ENCODE measurements around the gene PRKCE.

PRKCE gene

DNA sequence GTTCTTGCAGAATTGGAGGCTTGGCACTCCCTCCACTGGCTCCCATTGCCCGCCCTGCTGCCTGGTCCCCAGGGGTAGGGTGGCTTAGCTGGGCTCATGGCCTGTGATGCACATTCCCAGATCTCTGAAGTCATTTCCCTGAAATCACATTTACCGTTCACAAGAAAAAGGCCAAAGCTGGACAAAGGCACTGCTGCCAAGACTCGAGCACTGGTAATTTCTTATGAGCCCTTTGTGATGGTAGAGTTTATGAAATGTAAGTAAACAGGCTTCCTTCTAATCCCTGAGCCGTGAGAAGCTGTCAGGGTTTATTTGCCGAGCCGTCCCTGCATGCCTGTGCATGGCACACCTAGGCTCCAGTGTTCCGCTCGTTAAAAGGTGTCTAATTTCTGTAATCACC, 398.6 kb downstream of the PRKCE start:
- no peak for DNase-seq (ENCODE audit: low read depth)

DNA sequence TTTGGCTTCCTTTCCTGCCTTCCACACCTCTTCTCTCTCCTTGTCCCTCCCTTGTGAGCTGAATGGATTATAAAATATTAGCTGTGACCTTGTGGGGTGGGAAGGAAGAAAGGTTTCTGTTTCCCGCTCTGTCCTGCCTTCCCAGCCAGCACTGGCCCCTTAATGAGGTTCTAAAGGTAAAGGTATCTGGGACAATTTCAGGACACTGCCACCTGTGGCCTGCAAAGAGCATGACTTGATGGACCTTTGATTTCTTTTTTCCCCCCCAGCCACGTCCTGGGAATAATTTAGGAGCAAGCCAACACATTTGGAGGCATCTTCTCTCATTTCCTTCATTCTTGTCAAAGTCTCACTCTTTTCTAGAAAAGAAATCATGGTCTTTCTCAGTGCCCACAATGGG, 399.0 kb downstream of the PRKCE start:
- DNase-seq (ENCODE audit: low read depth): no peak

DNA sequence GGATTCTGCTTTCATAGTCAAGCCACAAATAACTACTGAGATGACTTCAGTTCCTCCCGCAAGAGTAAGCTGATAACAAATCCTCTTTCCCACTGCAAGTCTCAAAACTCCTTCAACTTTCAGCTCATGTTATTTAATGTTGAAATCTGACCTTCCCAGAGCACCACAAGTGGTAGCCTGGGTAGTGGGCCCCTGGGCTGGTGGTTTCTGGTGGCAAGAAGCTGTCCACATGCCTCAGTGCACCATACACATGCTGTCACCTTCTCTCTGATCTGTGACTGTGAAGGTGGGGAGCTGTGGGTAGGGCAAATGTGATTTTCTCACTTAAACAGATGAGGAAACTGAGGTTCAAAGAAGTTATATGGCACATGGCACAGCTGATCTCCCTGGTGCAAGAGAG, 399.6 kb downstream of the PRKCE start:
- no peak for DNase-seq (ENCODE audit: low read depth)

DNA sequence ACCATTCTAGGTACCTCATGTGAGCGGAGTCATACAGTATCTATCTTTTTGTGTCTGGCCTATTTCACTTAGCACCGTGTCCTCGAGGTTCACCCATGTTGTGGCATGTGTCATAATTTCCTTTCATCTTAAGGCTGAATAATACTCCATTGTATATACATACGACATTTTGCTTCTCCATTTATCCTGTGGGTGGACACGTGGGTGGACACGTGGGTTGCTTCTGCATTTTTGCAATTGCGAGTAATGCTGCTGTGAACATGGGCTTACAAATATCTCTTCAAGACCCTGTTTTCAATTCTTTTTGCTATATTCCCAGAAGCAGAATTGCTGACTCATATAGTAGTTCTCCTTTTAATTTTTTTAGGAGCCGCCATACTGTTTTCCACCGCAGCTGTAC, 402.1 kb downstream of the PRKCE start:
- no peak for DNase-seq (ENCODE audit: low read depth)

DNA sequence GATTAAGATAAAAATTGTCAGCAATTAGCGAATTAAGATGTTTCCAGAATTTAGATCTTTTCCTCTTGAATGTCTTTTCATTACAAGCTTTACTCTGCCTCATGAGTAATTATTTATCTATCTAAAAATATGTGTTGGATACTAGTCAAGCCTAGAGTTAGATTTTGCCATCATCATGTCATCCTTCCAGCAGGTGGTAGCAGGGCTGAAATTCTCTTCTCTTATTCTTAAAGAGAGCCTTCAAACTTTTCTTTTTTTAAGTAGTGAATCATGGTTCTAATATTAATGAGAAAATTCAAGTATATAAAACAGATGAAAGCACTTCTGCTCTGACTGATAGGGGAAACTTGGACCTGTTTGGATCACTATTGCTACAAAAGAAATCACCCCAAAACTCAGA, 405.1 kb downstream of the PRKCE start:
- DNase-seq (ENCODE audit: low read depth): no peak

DNA sequence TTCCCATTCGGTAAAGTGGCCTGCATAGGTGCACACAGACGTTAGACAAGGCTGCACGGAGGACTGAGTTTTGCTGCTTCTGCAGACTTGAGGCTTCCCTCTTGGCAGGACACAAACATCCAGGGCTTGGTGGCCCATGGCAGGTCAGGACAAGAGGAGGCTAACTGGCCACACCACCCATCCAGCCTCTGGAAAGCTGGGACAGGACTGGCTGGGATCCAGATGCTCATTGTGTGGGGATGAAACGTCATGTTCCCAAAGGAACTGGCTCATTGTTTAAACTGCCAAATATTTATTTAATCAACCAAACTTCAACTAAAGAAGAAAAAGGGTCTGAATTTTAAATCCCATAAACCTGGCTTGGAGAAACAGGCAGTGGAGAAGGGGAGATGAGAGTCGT, 406.7 kb downstream of the PRKCE start:
- no peak for DNase-seq (ENCODE audit: low read depth)

DNA sequence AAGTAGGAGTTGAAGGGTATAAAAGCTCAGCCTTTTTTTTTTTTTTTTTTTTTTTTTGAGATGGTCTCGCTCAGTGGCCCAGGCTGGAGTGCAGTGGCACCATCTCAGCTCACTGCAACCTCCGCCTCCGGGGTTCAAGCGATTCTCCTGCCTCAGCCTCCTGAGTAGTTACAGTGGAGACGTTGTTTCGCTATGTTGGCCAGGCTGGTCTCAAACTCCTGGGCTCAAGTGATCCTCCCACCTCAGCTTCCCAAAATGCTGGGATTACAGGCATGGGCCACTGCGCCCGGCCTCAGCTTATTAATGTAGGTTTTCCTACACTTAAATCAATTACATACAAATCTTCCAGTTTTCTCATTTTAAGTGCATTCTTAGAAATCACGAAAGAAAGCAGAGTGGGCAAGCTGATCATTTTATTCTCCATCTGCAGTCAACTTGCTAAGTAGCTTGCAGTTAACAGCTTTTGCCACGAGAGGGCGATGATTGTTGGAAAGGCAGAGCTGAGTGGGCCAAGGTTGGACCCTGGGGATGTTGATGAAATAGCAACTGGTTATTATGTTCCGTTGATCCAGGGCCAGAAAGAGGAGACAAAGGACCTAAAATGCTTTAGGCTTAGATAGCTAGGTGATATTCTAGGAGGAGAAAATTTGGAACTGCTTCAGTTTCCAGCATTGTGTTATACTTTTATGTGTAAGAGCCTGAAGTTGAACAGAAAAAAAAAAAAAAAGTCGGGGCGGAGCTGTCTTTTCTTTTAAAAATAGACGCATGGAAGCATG, 411.4 kb downstream of the PRKCE start:
- DNase-seq (ENCODE audit: low read depth): peak; percentile 22

DNA sequence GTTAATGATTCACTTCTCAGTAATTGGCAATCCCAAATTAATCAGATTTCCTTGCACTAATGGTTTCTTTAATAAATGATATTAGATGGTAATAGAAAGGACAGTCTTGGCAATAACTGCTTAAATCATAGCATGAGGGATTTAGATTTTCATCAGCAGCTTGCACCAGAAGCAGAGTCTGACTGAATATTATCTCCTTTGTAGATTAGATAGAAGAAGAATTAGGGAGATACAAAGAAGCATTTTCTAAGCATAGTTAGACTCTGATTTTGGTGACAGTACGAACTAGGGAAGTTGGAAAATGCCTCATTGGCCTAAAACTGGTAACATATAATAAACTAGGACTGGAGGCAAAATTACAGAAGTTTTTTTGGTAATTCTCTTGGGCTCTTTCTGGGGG, 412.9 kb downstream of the PRKCE start:
- DNase-seq (ENCODE audit: low read depth): no peak

DNA sequence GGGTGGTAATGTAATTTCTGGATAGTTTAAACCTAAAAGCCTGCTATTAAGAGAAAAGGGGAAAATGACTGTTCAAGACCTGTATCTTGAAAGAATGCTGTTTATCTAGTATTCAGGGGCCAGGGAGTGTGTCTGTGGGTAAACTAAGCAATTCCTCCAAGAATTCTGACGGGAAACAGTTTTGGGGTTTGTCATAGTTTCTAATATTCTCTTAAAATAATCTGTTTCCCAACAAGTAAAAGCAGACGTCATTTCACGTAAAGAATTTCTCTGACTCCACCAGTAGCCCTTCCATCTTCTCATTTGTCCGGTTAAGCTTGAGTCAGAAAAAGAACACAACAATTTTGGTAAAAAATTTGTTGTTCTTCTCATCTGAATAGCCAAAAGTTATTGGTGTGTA, 413.7 kb downstream of the PRKCE start:
- DNase-seq (ENCODE audit: low read depth): no peak

DNA sequence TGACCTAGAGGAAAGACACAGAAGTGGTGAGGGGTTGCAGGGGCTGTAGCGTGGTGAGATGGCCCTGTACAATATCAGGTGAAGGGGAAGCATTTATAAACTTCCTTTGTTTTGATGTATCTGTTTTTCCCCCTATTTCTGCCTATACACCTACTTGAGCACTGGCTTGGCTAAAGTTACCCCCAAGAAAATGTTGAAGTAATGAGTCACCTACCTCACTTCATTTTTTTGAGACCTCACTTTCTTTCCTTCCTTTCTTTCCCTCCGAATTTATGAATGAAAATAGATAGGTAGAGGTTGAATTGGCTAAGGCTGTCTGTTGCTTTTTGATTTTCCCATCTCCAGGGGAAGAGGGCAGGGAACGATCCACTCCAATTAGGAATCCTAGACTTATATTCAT, 414.6 kb downstream of the PRKCE start:
- DNase-seq (ENCODE audit: low read depth): no peak

DNA sequence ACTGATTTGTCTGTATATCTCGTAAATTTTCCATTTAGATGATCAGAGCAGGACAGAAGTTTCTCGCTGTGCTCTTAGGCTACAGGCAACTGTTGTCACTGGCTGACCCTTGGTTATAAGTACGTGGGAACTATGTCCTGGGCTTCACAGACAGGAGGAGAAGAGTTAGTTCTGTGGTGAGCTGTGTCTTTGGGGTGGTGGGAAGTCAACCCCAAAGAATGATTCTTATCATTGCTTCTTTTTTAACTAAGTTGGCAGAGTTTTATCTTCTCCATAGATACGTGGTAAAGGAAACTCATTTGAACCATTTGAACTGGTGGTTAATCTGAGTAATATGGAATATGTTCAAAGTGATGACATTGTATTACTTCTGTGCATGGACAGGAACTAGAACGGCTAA, 415.1 kb downstream of the PRKCE start:
- no peak for DNase-seq (ENCODE audit: low read depth)

DNA sequence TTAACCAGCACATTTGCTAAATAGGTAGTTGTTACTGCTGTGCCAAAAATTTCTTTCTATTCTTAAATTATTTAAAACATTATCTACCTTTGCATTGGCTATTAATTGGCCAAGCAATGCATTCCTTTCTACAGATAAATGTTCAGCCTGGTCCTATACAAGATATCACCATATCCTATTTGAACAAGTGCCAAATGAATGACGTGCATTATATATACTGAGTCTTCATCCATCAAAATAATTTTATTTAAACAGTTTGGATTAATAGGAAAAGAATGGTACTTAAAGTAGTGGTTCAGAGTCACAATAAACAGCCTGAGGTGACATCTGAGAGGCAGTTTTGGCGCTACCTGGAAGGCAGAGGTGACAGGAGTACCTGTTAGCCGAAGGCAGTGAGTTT, 415.6 kb downstream of the PRKCE start:
- no peak for DNase-seq (ENCODE audit: low read depth)

DNA sequence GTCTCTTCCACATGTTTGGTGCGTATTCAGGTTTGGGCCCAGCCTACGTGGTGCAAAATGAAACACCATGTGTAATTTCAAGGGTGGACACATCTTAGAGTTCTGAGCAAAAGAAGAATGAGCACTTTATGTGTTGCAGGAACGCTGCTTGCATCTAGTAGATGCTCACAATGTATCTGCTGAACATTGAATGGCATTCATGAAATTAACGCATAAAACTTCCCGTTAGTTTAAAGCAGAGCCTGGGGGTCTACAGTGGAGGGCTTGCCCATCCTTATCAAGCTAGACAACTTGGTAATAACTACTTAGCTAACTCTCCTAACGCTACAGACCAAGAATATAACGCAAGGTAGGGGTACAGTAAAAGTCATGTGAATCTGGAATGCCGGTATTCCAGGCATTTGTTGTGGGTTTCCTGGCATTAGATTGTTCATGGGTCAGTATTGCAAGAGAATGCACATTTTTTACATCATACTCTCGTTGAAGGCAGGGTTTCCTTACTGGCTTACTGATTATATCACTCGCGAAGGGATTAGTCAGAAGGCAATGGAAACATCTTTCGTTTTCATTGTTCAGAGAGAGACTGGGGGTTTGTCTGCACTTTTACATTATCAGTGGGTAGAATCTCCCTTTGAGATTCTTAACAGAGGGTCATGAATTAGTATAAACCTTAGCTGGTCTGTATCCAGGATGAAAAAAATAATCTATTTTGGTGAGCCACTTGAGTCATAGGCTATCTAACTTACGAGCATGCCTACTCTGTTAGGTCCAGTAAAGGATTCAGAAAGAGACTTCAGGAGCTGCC, 416.2 kb downstream of the PRKCE start:
- DNase-seq (ENCODE audit: low read depth): no peak

DNA sequence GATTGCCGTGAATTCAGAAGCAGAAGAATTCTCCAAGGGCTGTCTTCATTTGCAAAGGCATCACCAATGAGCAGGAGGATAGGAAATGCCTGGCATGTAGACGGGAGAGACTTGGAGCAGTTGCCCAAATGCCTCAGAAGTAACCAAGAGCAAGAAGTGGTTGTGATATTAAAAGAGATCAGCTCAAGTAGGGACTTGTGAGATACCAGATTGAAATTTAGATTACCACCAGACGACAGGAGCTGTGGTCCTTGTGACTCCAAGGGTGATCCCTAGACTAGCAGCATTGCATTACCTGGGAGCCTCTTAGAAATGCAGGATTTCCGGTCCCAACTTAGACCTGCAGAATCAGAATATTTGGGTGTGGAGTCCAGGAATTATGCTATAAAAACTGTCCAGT, 417.2 kb downstream of the PRKCE start:
- DNase-seq (ENCODE audit: low read depth): no peak

DNA sequence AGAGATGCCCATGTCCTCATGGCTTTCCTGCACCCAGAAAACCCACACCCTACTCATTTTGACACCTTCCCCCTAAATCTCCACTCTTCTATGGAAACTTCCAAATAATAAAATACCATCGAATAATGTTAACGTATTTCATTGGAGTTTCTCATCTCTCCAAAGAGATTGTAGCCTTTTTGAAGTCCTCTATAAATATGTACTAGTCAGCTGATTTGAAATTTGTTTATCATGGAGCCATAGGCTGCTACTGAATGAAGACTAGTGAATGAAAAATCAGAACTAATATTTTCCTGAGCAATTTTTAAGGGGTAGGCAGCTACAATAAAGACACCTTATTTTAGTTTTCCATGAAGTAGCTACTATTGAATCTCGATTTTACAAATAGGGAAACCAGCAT, 419.6 kb downstream of the PRKCE start:
- no peak for DNase-seq (ENCODE audit: low read depth)

DNA sequence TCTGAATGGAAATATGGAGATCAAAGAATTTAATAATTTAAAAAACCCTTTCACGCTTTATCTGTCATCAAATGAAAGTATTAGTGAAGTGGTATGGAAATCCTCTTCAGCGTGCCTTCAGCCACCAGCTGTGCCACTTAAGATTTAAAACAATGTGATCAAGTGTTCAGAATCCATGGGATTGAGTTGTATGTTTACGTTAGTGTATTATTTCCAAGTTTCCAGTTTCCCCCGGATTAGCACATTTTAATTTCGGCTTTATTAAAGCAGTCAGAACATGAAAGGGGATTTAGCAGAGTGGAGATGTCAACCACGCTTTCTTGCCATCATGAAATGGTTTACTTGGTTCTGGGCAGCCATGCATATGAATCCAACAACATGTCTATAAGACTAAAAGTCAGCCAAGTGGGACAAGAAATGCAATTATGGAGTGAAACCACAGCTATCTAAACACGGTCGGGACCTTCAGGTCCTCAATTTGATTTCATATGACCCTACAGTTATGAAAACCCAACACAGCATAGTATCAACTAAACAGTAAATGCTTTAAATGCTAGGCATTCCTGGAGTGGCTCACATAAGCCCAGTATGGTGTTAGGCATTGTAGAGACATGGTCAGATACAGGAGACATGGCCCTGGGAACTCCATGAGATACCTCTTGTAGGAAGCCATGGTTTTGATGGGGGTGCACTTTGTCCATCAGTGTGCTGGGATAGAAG, 420.8 kb downstream of the PRKCE start:
- DNase-seq (ENCODE audit: low read depth): no peak

DNA sequence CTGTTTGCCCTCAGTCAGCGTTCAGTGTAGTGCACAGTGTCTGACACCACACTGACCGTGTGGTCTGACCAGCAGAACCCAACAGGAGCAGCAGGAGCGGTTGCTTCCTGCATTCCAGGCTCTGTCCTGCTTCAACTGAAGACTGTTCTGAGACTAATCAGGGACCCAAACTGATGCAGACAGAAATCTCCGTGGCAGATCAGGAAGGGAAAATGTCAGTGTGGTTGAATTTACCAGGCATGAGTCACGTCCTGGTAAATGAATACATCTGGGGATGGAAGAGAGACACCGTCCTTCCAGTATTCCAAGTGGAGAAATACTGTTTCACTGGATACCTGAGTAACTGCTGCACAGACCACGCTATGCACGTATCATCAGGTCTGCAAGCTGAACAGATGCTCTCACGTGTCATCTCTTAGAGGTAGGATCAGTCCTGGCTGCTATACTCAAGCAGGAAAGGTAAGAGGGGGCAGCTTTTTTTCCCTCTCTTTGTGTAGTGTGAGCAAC, 422.1 kb downstream of the PRKCE start:
- DNase-seq (ENCODE audit: low read depth): no peak

DNA sequence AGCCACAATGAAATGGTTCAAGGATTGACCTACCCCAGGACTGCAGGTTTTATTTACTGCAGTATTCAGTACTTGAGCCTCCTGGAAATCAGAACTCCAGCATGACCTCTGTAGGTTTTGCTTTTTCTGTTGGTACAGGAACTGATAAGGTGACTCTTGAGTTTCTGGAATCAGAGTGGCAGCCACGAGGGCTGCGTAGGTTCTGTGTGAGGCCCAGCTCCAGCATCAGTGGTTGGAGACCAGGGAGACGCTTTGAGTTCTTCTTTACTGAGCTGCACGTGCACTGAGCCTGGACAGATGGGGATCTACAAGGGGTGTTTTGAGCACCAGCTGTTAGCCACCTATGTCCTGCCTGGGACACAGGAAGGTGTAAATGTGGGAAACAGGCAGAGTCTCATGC, 423.0 kb downstream of the PRKCE start:
- no peak for DNase-seq (ENCODE audit: low read depth)

DNA sequence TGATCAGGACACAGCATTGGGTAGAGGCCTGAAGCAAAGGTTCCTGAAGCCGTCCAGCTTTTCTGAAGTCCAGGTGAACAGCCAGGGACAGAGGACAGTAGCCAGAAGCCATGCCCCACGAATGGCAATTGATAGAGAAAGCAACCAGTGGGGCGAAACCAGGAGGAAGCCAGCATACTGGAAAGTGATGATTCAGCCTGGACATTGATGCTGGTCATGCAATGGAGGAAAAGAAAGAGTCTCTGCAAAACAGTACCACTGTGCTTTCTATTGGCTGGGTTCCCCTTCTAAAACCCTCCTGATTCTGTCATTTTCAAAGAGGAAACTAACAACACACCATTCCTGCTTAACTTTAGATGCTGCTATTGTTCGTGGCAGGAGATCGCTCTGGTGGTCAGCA, 424.4 kb downstream of the PRKCE start:
- DNase-seq (ENCODE audit: low read depth): no peak

DNA sequence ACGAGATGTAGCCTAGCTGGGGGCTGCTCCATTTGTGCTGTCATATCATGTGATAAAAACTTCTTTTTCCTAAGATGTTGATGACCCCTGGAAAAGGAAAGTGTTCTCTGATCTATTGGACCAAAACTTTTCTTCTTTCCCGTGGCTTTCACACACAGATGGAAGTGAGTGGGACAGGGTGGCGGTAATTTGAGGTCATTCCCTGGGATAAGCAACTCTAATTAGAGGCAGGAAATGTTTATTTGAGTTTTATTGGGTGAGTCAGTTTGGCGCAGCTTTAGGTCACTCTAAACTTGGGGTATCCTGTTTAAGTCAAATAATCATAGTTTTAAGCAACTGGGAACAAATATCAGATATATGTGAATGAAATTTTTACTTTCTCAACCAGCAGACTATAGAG, 424.8 kb downstream of the PRKCE start:
- no peak for DNase-seq (ENCODE audit: low read depth)

DNA sequence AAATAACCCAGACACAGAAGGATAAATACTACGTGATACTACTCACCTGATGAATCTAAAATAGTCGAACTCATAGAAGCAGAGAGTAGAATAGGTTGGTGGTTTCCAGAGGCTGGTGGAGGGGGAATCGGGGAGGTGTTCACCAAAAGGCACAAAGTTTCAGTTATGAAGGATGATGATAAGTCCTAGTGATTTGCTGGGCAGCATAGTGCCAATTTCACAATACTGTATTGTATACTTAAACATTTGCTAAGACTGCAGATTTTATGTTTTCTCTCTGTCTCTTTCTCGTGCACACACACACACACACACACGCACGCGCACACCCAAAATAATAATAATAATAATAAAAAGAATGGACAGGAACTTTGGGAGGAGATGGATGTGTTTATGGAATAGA, 425.4 kb downstream of the PRKCE start:
- DNase-seq (ENCODE audit: low read depth): no peak

DNA sequence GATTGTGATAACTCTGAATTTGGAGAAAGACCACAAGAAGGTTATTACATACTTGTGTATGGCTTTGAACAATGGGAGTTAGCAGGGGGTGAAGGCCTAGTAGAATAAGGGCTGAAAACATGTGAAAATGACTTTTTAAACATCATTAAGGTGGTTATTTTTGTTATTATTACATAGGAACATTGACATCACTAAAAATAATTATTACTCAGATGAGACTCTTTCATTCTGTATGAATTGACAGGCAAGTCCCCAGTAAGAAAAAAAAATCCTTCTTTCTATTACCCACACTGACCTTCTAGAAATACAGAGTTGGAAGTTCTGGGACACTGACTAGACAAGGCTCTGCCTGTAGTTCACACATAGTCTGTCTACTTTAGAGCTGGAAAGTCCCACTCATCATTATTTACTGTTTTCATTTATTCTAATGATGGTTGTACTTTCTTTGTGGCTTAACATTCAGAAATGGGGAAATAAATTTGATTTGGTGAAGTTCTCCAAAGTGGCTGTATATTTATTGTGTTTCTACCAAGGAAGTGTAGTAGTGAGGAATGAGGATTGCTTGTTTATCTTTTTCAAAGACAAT, 426.1 kb downstream of the PRKCE start:
- DNase-seq (ENCODE audit: low read depth): no peak
